HG03460 (cell line): ENCODE results near the gene MUL1.

Experiments
- ATAC-seq: cut with Tn5 transposase; IDR thresholded peaks from one replicate; pipeline ENCODE4 v1.9.1; 2021; ENCODE audit not compliant: unreplicated experiment

The MUL1 gene

GRCh38 chr1:20472121-20472520 lies 35.8 kb downstream of the MUL1 start:
- no peak for ATAC-seq

DNA sequence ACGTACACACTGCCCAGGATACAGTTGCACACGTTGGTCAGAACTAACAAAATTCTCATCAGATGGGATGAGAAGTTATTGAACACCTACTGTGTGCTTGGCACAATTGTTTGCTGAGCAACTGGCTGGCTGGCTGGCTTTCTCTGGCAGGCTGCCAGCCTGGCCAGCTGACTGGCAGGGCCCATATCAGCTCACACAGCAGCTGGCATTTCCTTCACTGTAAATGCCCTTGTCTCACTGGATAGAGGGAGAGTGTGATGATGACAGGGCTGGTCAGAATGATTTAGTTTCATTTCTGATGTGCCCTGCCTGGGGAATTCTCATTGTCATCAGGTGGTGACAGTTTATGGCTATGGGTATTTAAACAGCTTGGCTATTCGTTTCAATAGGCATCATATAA lies 37.8 kb downstream of the MUL1 start:
- no peak for ATAC-seq

- no peak for ATAC-seq
Measured at GRCh38 chr1:20469406-20470076, 38.4 kb downstream of the MUL1 start.

DNA sequence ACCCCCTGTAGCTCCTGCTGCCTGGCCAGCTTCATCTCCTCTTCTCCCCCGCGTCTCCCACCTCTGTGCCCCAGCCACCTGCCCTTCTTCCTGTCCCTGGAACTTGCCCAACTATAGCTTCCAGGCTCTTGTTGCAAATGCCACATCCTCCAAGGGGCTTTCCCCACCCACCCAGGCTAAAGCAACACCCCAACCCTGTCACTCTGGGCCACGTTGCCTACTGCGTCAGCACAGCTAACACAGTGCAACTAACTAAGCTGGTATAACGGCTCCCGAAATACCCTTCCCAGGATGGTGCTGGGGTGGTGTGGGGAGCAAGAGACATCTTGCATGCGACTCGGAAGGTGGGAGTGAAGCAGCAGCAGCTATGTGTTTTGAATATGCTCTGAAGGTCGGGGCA lies 41.7 kb downstream of the MUL1 start:
- ATAC-seq: no peak

DNA sequence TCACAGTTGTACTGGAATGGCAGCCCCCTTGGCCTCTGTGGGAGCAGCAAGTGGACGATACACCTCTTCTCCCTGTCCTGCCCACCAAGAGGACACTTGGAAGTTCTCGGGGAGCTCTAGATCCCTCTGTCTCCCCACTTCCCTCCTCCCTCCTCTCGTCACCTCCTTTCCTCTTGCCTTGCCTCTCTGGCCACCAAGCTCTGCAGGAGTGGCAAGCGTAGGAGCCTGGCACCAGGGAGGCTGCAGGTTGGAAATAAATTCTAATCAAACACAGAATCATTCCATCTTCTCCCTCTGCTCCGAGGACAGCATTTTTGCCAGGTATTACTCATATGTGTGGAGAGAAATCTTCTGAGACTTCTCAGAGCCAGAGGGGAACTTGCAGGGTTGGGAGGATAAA lies 42.8 kb downstream of the MUL1 start:
- no peak for ATAC-seq

GRCh38 chr1:20463502-20463901 lies 44.4 kb downstream of the MUL1 start:
- no peak for ATAC-seq

DNA sequence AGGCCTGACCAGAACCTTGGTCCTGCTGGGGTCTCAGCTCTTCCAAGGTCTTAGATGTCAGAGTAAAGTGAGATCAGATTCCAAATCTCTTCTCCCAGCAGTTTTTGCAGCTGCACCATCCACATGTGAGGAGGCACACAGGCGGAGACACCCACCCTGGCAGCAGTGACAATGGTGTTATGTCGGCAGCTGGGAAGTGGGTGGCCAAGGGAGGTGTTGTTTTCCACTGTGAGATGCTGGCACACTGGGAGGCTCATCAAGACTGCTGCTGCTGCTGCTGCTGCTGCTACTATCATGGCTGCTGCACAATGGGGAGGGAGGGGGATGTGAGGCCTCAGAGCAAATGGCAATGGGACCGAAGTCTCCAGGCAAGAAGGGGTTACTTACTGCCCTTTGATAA lies 45.6 kb downstream of the MUL1 start:
- ATAC-seq: no peak

GRCh38 chr1:20458717-20459116 lies 49.2 kb downstream of the MUL1 start:
- ATAC-seq: no peak

GRCh38 chr1:20454004-20454403 lies 53.9 kb downstream of the MUL1 start:
- ATAC-seq: no peak

DNA sequence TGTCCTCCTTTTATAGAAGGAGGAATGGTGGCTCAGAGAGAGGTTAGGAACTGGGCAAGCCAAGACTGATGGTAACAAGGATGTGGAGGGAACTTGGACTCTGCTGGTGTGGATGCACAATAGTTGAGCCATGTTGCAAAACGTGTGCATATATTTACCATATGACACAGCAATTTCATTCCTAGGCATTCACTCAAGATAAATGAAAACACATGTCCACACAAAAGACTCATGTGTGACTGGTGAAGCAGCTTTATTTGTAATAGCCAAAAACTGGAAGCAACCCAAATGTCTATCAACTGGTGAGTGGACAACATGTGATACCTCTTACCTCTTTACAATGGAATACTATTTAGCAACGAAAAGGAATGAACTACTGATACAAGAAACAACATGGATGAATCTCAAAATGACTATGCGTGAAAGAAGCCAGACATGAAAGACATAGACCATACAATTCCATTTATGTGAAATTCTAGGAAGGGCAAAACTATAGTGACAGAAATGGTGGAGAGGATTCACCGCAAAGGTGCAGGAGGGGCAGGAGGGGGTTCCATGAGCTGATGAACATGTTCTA lies 58.1 kb downstream of the MUL1 start:
- no peak for ATAC-seq
